Islet of Langerhans (tissue), 1 donor: ENCODE measurements around the gene EIF3C.
"Not testable (repeated sequence)": the region's sequence is repeated elsewhere in the genome, so short reads cannot be mapped to it uniquely, and the experiment has no call there.

Source experiments
- FAIRE-seq: peaks from one replicate; lab custom pipeline; 2011; peaks lifted over from hg19 to GRCh38; lab: Jason Lieb, UNC

EIF3C gene

GRCh38 chr16:28750469-28751067, 39.3 kb downstream of the EIF3C start:
- FAIRE-seq, result not testable (repeated sequence)

- not testable (repeated sequence) for FAIRE-seq
Measured at GRCh38 chr16:28751487-28751886, 40.2 kb downstream of the EIF3C start, which contains the start of gene NPIPB9. NPIPB9 (plus strand) TSS chr16:28751787.

- not testable (repeated sequence) for FAIRE-seq
Measured at GRCh38 chr16:28781697-28782096, 70.4 kb downstream of the EIF3C start.

- not testable (repeated sequence) for FAIRE-seq
Measured at GRCh38 chr16:28782357-28782756, 71.1 kb downstream of the EIF3C start.
